Tibial nerve (tissue), 4 donors: ENCODE results near the gene SLC48A1. TPM values are rescaled to one million over a fixed set of nuclear protein-coding genes. Genes with fewer than 3 reads are reported as not detected.
A peak's percentile ranks its signal among the peaks of the same experiment; 100 is the strongest.
"Not testable (repeated sequence)": the region's sequence is repeated elsewhere in the genome, so short reads cannot be mapped to it uniquely, and the experiment has no call there.

Experiments
- DNase-seq, 2 donors: peaks; one replicate each; pipeline ENCODE4 v3.0.0-alpha.2; 2019; ENCODE audit warnings: low spot score in 2 of 2
- H3K27ac ChIP-seq, 4 donors: fragments of 200-600 bp; sonication (generic) in 3 of 4; one replicate each; pipeline ENCODE4 v1.5.1; 2017 to 2019; ENCODE audit warnings: mild to moderate bottlenecking in 1 of 4
- H3K27me3 ChIP-seq, 2 donors: fragments of 200-600 bp; sonication (generic) in 1 of 2; one replicate each; pipeline versions ENCODE4 v1.5.1 to v1.6.0; 2017 to 2019
- H3K36me3 ChIP-seq, 3 donors: fragments of 200-600 bp; sonication (generic); one replicate each; pipeline ENCODE4 v1.5.1; 2018 to 2019
- H3K4me1 ChIP-seq, 4 donors: fragments of 200-600 bp; sonication (generic) in 3 of 4; one replicate each; pipeline ENCODE4 v1.5.1; 2017 to 2019
- H3K4me3 ChIP-seq, 4 donors: fragments of 200-600 bp; sonication (generic) in 3 of 4; one replicate each; pipeline ENCODE4 v1.5.1; 2017 to 2019; ENCODE audit warnings: mild to moderate bottlenecking in 1 of 4, moderate library complexity in 1 of 4
- H3K9me3 ChIP-seq, 4 donors: fragments of 200-600 bp; sonication (generic) in 3 of 4; one replicate each; pipeline ENCODE4 v1.5.1; 2017 to 2019
- EP300 ChIP-seq, 2 donors: sonication (generic); formaldehyde crosslinking; IDR thresholded peaks; one replicate each; pipeline ENCODE4 v1.6.1; 2017; ENCODE audit warnings: antibody characterized with exemption in 2 of 2, mild to moderate bottlenecking in 1 of 2
- POLR2A ChIP-seq, 2 donors: fragments of 450-650 bp; IDR thresholded peaks; one replicate each; pipeline ENCODE4 v1.6.1; 2017; ENCODE audit warnings: antibody characterized with exemption in 2 of 2, mild to moderate bottlenecking in 2 of 2, moderate library complexity in 2 of 2
- WGBS, 2 donors: methylation state at CpG; one replicate each; pipeline ENCODE4 v1.1.5; 2018; 5-methylcytosine and 5-hydroxymethylcytosine counted together
- total RNA-seq, 4 donors: library from RNA; depleted of rRNA; stranded (reverse); fragments of >200 nt; gene quantifications; one replicate each; pipeline ENCODE4 v1.1.0, GENCODE V29; 2016
- TF ChIP-seq, protein P1 (sequence below), 5 experiments: fragments of 200-600 bp in 3 of 5; fragments of 450-650 bp in 2 of 5; sonication (generic) in 3 of 5; IDR thresholded peaks; one replicate each; pipeline ENCODE4 v1.5.1; 2016 to 2019; ENCODE audit warnings: antibody characterized with exemption in 5 of 5, mild to moderate bottlenecking in 3 of 5, moderate library complexity in 2 of 5

SLC48A1 gene
- total RNA-seq, 4 donors from 2014 or later = 24.6 to 37.9 (median 33.8) TPM

DNA sequence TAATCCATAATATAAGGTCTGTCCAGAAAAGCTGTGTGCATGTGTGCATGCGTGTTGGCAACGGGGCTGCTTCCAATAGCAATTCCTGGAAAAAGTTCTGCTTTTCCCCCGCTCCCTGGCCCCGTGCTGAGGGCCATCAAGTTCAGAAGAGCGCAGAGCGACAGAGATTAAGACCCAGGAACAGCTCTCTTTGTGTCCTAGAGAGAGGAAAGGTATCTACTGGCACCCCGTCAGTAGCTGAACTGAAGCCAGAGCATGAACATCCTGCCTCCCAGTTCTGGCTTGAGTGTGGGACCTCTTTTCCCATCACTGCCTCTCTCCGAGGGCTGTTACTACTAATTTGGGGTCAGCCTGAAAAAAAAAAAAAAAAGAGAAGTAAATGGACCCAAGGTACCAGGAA is 31.1 kb downstream of the SLC48A1 start:
- TF ChIP-seq, protein P1, sequence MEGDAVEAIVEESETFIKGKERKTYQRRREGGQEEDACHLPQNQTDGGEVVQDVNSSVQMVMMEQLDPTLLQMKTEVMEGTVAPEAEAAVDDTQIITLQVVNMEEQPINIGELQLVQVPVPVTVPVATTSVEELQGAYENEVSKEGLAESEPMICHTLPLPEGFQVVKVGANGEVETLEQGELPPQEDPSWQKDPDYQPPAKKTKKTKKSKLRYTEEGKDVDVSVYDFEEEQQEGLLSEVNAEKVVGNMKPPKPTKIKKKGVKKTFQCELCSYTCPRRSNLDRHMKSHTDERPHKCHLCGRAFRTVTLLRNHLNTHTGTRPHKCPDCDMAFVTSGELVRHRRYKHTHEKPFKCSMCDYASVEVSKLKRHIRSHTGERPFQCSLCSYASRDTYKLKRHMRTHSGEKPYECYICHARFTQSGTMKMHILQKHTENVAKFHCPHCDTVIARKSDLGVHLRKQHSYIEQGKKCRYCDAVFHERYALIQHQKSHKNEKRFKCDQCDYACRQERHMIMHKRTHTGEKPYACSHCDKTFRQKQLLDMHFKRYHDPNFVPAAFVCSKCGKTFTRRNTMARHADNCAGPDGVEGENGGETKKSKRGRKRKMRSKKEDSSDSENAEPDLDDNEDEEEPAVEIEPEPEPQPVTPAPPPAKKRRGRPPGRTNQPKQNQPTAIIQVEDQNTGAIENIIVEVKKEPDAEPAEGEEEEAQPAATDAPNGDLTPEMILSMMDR (IDR thresholded peaks at IDR 0.05) = no peak
- Histone ChIP-seq H3K36me3 (peaks cover 0 to 7% (median 0%) of the 10 kb centered on the region in 3 donors), H3K27ac (peak overlapping the region in 3 of 4 donors; percentile 40 to 98 (median 85)), H3K9me3 (no peaks in the 10 kb centered on the region), H3K4me1 (peaks cover 7 to 100% (median 95%) of the 10 kb centered on the region in 4 donors), H3K27me3 (no peaks in the 10 kb centered on the region), H3K4me3 (no peak overlapping the region)
- no peak for DNase-seq
- WGBS, 2 donors = 59 to 63% methylated on average over 8 of the region's 8 CpGs

- no peaks in the 10 kb centered on the region for H3K9me3 ChIP-seq
- peaks cover 7 to 100% (median 95%) of the 10 kb centered on the region in 4 donors for H3K4me1 ChIP-seq
These were observed 32.4 kb downstream of the SLC48A1 start for GRCh38 chr12:47805417-47805816.

GRCh38 chr12:47807338-47807737 is 34.3 kb downstream of the SLC48A1 start:
- 41 to 53% methylated on average over 5 of the region's 5 CpGs for WGBS, 2 donors
- Histone ChIP-seq H3K27me3 (no peaks in the 10 kb centered on the region), H3K9me3 (no peaks in the 10 kb centered on the region), H3K36me3 (peaks cover 0 to 4% (median 0%) of the 10 kb centered on the region in 3 donors), H3K4me1 (peaks cover 10 to 100% (median 95%) of the 10 kb centered on the region in 4 donors), H3K27ac (peak overlapping the region; percentile 13 to 99 (median 97)), H3K4me3 (no peak overlapping the region)
- no peak for TF ChIP-seq POLR2A (IDR thresholded peaks at IDR 0.05)
- TF ChIP-seq, protein P1 (IDR thresholded peaks at IDR 0.05) = no peak
- DNase-seq = no peak

More at GRCh38 chr12:47805417-47805816, 32.4 kb downstream of the SLC48A1 start:
- WGBS, 2 donors = 22 to 40% methylated on average over 2 of the region's 2 CpGs
- H3K4me3 ChIP-seq = no peak overlapping the region
- H3K36me3 ChIP-seq = peaks cover 0 to 4% (median 0%) of the 10 kb centered on the region in 3 donors
- H3K27ac ChIP-seq = peak overlapping the region; percentile 23 to 98 (median 42)
- H3K27me3 ChIP-seq = no peaks in the 10 kb centered on the region
- no peak for DNase-seq
- TF ChIP-seq EP300 (IDR thresholded peaks at IDR 0.05) = no peak
- TF ChIP-seq, protein P1 (IDR thresholded peaks at IDR 0.05) = no peak
- no peak for TF ChIP-seq POLR2A (IDR thresholded peaks at IDR 0.05)

DNA sequence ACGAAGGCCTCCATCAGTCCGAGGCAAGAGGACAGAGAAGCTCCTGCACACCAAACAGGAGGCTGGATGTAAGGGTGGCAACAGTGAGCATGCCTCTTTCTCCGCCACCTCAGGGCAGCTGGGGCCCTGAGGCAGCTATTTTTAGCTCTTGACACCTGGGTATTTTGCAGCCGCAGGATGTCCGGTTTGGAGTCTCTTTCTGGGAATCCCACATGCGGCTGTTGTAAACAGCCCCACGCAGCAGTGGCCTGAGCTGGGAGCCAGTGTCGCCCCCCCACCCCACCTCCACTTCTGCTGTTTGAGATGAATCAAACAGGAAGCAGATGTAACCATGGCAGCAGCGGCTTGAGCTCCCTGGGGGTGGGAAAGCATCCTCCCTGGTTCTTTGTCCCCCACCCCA is 35.0 kb downstream of the SLC48A1 start:
- Histone ChIP-seq H3K9me3 (no peaks in the 10 kb centered on the region), H3K4me3 (no peak overlapping the region), H3K36me3 (peaks cover 0 to 4% (median 0%) of the 10 kb centered on the region in 3 donors), H3K27me3 (no peaks in the 10 kb centered on the region), H3K27ac (peak overlapping the region; percentile 7 to 99 (median 97)), H3K4me1 (peaks cover 10 to 100% (median 93%) of the 10 kb centered on the region in 4 donors)
- TF ChIP-seq POLR2A (IDR thresholded peaks at IDR 0.05) = no peak
- TF ChIP-seq EP300 (IDR thresholded peaks at IDR 0.05) = peak in 1 of 2 donors; percentile 21
- 23 to 25% methylated on average over 5 to 8 of the region's 9 CpGs for WGBS, 2 donors
- no peak for DNase-seq

DNA sequence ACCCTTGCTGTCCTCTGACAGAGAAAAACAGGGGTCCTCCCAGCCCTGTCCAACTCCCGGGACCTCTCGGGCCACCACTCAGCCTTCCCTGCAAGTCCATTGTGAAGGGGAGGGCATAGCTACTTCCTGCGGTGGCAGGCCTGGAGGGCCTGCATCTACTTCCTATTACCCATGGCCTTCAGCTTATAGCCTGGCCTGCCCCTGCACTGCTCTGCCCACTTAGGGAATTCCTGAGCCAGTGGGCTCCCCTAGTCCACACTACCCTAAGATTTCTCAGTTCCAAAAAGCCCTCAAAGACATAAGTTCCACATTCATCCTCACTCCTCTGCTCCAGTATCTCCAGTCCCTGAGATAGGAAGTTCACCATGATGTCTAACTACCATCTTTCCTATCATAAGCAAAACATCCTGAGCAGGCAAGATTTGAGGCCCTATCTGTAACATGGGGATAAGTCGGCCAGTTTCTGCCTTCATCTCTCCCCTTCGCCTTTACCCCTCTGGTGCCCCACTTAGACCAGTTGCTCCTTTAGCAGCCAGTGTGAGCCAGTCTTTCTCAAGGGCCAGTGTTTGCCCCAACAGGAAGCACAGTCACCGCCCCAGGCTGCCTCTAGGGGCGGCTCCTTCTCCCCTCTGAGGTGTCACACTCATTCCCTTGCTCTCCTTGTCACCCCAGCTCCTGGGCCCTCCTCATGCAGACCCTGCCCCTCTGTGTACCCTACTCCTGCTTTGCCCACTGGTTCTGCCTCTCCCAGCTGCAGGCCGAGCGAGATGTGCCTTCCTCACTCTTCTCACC is 35.7 kb downstream of the SLC48A1 start:
- TF ChIP-seq, protein P1 (IDR thresholded peaks at IDR 0.05) = peak in 1 of 5 experiments; percentile 16
- TF ChIP-seq POLR2A (IDR thresholded peaks at IDR 0.05) (no peak), EP300 (IDR thresholded peaks at IDR 0.05) (no peak)
- Histone ChIP-seq H3K9me3 (no peaks in the 10 kb centered on the region), H3K27me3 (no peaks in the 10 kb centered on the region), H3K4me1 (peaks cover 9 to 100% (median 93%) of the 10 kb centered on the region in 4 donors), H3K36me3 (peaks cover 0 to 3% (median 0%) of the 10 kb centered on the region in 3 donors), H3K27ac (peak overlapping the region; percentile 11 to 99 (median 97)), H3K4me3 (no peak overlapping the region)
- 61 to 63% methylated on average over 8 to 9 of the region's 9 CpGs for WGBS, 2 donors
- no peak for DNase-seq

GRCh38 chr12:47809518-47809917 is 36.5 kb downstream of the SLC48A1 start:
- Histone ChIP-seq H3K4me1 (peaks cover 6 to 100% (median 94%) of the 10 kb centered on the region in 4 donors), H3K27ac (peak overlapping the region; percentile 11 to 99 (median 97))
- H3K4me3 ChIP-seq, H3K27me3 ChIP-seq, H3K9me3 ChIP-seq, H3K36me3 ChIP-seq, DNase-seq: not testable (repeated sequence)
- WGBS, 2 donors = 86 to 91% methylated on average over 9 of the region's 9 CpGs
